Stimulated activated CD4-positive, alpha-beta T cell treated with anti-CD3 and anti-CD28 coated beads, Interleukin-15, amount 100 ng/mL, for 1 hour (primary cell): ENCODE results near the gene AKNAD1.
A peak's percentile ranks its signal among the peaks of the same experiment; 100 is the strongest.

ENCODE experiments used
- DNase-seq, 2 donors: peaks; one replicate each; pipeline ENCODE4 v3.0.0-alpha.2; 2020; ENCODE audit warnings: low read depth in 1 of 2, low spot score in 1 of 2

AKNAD1 gene

GRCh38 chr1:108831225-108831624, 25.7 kb downstream of the AKNAD1 start:
- DNase-seq, result no peak

DNA sequence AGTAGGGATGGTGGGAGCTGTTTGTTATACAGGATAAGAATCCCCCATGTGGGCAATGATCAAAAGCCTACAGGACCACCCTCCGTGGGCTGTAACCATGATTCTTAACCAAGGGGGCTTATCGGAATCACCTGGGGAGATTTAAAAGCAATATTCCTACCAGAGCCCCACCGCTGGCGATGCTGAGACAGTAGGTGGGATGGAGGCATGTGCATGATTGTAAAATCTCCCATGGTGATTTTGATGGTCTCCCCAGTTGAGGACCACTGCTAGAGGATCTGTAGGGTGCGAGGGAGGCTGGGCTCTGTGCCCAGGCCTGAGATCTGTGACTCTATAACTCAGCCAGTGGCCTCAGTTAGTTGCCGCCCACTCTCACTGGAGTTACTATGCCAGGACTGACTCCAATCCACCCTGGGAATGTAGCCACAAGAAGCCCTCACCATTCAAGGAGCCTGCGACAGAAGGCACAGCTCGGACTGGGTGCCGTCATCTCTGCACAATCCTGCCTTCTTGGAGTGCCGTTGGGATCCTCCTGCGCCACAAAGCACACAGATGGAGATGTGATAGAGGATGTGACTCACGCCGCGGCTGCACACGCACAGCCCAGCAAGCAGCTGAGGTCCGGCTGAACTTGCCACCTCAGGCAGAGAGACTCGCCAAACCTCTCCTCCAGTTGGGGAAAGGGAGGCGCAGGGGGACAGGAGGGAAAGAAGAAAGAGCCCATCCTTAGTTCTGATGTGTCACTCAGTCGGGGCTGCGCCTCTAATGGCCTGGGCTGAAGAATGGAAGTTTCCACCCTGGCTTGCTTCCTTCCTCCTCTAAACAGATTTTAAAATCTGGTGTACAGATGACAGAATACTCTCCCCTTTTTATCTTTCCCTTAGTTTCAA, 26.5 kb downstream of the AKNAD1 start:
- no peak for DNase-seq

GRCh38 chr1:108829498-108829916, 27.4 kb downstream of the AKNAD1 start:
- no peak for DNase-seq

- DNase-seq, result peak; percentile 33 to 39
These were observed 28.6 kb downstream of the AKNAD1 start for GRCh38 chr1:108828074-108828961.

GRCh38 chr1:108826081-108826635, 30.7 kb downstream of the AKNAD1 start:
- no peak for DNase-seq

GRCh38 chr1:108824051-108824450, 32.8 kb downstream of the AKNAD1 start:
- no peak for DNase-seq

DNA sequence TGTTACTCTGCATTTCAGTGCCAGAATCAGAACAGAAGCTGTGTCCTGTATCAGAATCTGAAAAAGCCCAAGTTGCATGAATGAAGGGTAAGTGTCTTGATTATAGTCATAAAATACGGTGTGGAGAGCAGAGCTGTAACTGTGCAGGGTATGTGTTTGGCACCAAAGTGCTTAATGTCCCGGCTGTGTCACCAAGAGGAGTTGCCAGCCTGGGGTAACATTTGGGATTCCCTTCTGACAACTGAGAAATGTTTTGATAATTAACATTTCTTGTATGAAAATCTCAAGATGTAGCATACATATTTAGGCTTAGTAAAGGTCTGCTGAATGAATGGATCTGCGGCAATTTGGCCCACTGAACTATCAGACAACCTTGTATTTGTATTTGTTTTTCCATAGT, 33.3 kb downstream of the AKNAD1 start:
- no peak for DNase-seq

GRCh38 chr1:108819878-108820277, 37.0 kb downstream of the AKNAD1 start:
- DNase-seq, result no peak

- no peak for DNase-seq
These were observed 39.1 kb downstream of the AKNAD1 start for GRCh38 chr1:108817811-108818210.

DNA sequence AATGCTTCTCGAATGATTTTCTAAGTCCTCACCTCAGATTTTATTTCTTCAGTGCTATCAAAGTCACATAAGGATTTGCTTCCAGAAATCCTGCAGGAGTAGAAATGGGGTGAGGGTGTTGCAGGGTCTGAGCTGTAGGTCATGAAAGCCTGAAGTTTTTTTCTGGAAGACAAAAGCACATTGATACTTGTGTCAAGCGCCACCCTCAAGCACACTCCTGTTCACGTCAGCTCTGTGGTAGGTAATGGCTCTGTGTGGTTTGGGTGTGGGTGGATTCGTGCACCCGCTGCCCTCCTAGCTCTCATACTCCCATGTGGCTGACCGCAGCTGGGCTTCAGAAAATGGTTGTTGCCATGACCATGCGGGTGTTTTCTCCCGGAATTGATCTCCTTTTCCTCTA, 39.9 kb downstream of the AKNAD1 start:
- DNase-seq, result no peak

- no peak for DNase-seq
These were observed 40.6 kb downstream of the AKNAD1 start for GRCh38 chr1:108816049-108816893.

DNA sequence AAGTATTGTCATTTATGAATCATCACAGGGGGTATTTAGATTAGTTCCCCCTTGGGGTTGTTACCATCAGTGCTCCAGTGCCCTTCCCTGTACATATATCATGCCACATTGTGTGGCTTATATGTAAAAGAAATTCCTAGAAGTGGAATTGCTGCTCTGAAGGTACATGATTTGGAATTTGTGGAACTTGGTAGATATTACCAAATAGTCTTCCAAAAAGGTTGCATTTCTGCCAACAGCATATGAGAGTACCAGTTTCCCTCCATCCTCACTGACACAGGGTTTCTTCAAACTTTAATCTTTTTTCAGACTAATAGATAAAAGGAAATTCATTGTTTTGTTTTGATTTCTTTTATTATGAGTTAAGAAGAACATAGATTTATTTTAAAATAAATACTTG, 41.3 kb downstream of the AKNAD1 start:
- DNase-seq, result no peak

GRCh38 chr1:108814343-108815125, 42.4 kb downstream of the AKNAD1 start:
- no peak for DNase-seq

- no peak for DNase-seq
These were observed 43.6 kb downstream of the AKNAD1 start for GRCh38 chr1:108813326-108813725.

GRCh38 chr1:108811611-108812010, 45.3 kb downstream of the AKNAD1 start:
- no peak for DNase-seq

DNA sequence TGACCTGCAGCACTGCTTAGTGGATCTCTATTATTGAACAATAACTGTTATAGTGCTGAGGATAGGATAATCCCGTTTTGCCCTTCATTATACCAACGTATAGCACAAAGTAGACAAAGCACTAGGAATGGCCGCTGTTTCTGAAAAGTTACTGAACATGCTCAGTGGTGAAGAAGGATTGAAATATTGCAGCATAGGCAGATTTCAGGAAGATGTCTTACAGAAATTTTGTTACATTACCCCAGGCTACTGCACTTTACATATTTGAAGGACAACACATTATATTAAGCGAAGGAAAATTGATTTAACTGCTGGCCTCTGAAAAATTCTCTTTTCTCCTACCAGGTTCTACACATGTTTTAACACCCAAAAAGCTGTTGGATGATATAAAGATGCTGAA, 48.5 kb downstream of the AKNAD1 start:
- no peak for DNase-seq

- no peak for DNase-seq
These were observed 53.3 kb downstream of the AKNAD1 start for GRCh38 chr1:108803548-108803947.

- no peak for DNase-seq
These were observed 55.8 kb downstream of the AKNAD1 start for GRCh38 chr1:108801101-108801500.

GRCh38 chr1:108799001-108799400, 57.9 kb downstream of the AKNAD1 start:
- no peak for DNase-seq

- DNase-seq, result no peak
These were observed 64.5 kb downstream of the AKNAD1 start for GRCh38 chr1:108792420-108792819.
